ENCODE measurements around the gene NEK5.

- no peak for TF ChIP-seq TAF1 (IDR thresholded peaks at IDR 0.05; ENCODE audit: low read depth)
- TF ChIP-seq CEBPB (IDR thresholded peaks at IDR 0.05): no peak
- peak; percentile 72 for TF ChIP-seq RAD21 (IDR thresholded peaks at IDR 0.05; ENCODE audit: low read depth)
- no peak for TF ChIP-seq ZBTB7A (IDR thresholded peaks at IDR 0.05; ENCODE audit: low read depth)
- no peak for TF ChIP-seq EP300 (IDR thresholded peaks at IDR 0.05; ENCODE audit: borderline replicate concordance)
- TF ChIP-seq TEAD4 (IDR thresholded peaks at IDR 0.05): no peak
- TF ChIP-seq, protein P1, sequence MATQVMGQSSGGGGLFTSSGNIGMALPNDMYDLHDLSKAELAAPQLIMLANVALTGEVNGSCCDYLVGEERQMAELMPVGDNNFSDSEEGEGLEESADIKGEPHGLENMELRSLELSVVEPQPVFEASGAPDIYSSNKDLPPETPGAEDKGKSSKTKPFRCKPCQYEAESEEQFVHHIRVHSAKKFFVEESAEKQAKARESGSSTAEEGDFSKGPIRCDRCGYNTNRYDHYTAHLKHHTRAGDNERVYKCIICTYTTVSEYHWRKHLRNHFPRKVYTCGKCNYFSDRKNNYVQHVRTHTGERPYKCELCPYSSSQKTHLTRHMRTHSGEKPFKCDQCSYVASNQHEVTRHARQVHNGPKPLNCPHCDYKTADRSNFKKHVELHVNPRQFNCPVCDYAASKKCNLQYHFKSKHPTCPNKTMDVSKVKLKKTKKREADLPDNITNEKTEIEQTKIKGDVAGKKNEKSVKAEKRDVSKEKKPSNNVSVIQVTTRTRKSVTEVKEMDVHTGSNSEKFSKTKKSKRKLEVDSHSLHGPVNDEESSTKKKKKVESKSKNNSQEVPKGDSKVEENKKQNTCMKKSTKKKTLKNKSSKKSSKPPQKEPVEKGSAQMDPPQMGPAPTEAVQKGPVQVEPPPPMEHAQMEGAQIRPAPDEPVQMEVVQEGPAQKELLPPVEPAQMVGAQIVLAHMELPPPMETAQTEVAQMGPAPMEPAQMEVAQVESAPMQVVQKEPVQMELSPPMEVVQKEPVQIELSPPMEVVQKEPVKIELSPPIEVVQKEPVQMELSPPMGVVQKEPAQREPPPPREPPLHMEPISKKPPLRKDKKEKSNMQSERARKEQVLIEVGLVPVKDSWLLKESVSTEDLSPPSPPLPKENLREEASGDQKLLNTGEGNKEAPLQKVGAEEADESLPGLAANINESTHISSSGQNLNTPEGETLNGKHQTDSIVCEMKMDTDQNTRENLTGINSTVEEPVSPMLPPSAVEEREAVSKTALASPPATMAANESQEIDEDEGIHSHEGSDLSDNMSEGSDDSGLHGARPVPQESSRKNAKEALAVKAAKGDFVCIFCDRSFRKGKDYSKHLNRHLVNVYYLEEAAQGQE (IDR thresholded peaks at IDR 0.05; ENCODE audit: low read depth): no peak
Observed at GRCh38 chr13:52001120-52001731, 127.6 kb downstream of the NEK5 start.

Data from Ishikawa (cell line).